Activated CD4-positive, alpha-beta T cell treated with anti-CD3 and anti-CD28 coated beads, Interleukin-2, amount 50 U/mL, for 48 hours (primary cell): ENCODE results near the gene CACNB4.

Source experiments
- DNase-seq, 2 experiments: peaks; one replicate each; pipeline ENCODE4 v3.0.0-alpha.2; 2020

CACNB4 gene

GRCh38 chr2:152088006-152088405, 10.8 kb downstream of the CACNB4 start:
- DNase-seq, result no peak

GRCh38 chr2:152086231-152086630, 12.6 kb downstream of the CACNB4 start:
- DNase-seq, result no peak

GRCh38 chr2:152084076-152084475, 14.8 kb downstream of the CACNB4 start:
- DNase-seq, result no peak

GRCh38 chr2:152083202-152083875, 15.5 kb downstream of the CACNB4 start:
- no peak for DNase-seq

- no peak for DNase-seq
Observed at GRCh38 chr2:152078662-152079061, 20.2 kb downstream of the CACNB4 start.

GRCh38 chr2:152078023-152078422, 20.8 kb downstream of the CACNB4 start:
- DNase-seq, result no peak

- no peak for DNase-seq
Observed at GRCh38 chr2:152075461-152076050, 23.3 kb downstream of the CACNB4 start.

GRCh38 chr2:152072011-152072410, 26.8 kb downstream of the CACNB4 start:
- DNase-seq, result no peak

- no peak for DNase-seq
Observed at GRCh38 chr2:152071518-152071917, 27.3 kb downstream of the CACNB4 start.

GRCh38 chr2:152071092-152071491, 27.8 kb downstream of the CACNB4 start:
- DNase-seq, result no peak

- no peak for DNase-seq
Observed at GRCh38 chr2:152068226-152068625, 30.6 kb downstream of the CACNB4 start.

GRCh38 chr2:152067823-152068222, 31.0 kb downstream of the CACNB4 start:
- no peak for DNase-seq

GRCh38 chr2:152065945-152066344, 32.9 kb downstream of the CACNB4 start:
- no peak for DNase-seq

GRCh38 chr2:152064001-152064400, 34.8 kb downstream of the CACNB4 start:
- no peak for DNase-seq

- DNase-seq, result no peak
Observed at GRCh38 chr2:152063325-152063924, 35.4 kb downstream of the CACNB4 start.

GRCh38 chr2:152062125-152063091, 36.4 kb downstream of the CACNB4 start:
- no peak for DNase-seq

- DNase-seq, result no peak
Observed at GRCh38 chr2:152061383-152061782, 37.5 kb downstream of the CACNB4 start.

GRCh38 chr2:152058655-152059054, 40.2 kb downstream of the CACNB4 start:
- no peak for DNase-seq

- DNase-seq, result no peak
Observed at GRCh38 chr2:152056418-152056817, 42.4 kb downstream of the CACNB4 start.

GRCh38 chr2:152055366-152056108, 43.3 kb downstream of the CACNB4 start:
- DNase-seq, result no peak

GRCh38 chr2:152054593-152054992, 44.3 kb downstream of the CACNB4 start:
- DNase-seq, result no peak

GRCh38 chr2:152051436-152051835, 47.4 kb downstream of the CACNB4 start:
- DNase-seq, result no peak

GRCh38 chr2:152050915-152051314, 47.9 kb downstream of the CACNB4 start:
- no peak for DNase-seq
